GM12892 (cell line): ENCODE results near the gene SULF2.

Experiments
- DNase-seq: peaks from one replicate; pipeline ENCODE4 v3.0.0; 2011; ENCODE audit not compliant: insufficient read length
- FAIRE-seq: peaks from 2 replicates; lab custom pipeline; 2011; peaks lifted over from hg19 to GRCh38; lab: Jason Lieb, UNC
- POLR2A ChIP-seq: IDR thresholded peaks from 2 replicates; pipeline ENCODE4 v1.6.1; 2011; ENCODE audit warnings: low read depth, low read length, control low read depth
- POLR2AphosphoS5 ChIP-seq: IDR thresholded peaks from 2 replicates; pipeline ENCODE4 v1.6.1; 2011; ENCODE audit warnings: low read depth, low read length, control low read depth
- TAF1 ChIP-seq: IDR thresholded peaks from 2 replicates; pipeline ENCODE4 v1.6.1; 2011; ENCODE audit warnings: low read depth, mild to moderate bottlenecking, control low read depth, low read length, borderline replicate concordance

SULF2 gene

GRCh38 chr20:47777220-47777619, 8.1 kb downstream of the SULF2 start:
- DNase-seq (no peak), FAIRE-seq (no peak)
- TF ChIP-seq POLR2AphosphoS5 (no peak), POLR2A (no peak), TAF1 (no peak)

- DNase-seq (no peak), FAIRE-seq (no peak)
- TF ChIP-seq TAF1: no peak
- TF ChIP-seq POLR2AphosphoS5: no peak
- TF ChIP-seq POLR2A: no peak
These were observed 8.6 kb downstream of the SULF2 start for GRCh38 chr20:47776639-47777038.

- FAIRE-seq (no peak), DNase-seq (no peak)
- no peak for TF ChIP-seq TAF1
- no peak for TF ChIP-seq POLR2A
- no peak for TF ChIP-seq POLR2AphosphoS5
These were observed 9.4 kb downstream of the SULF2 start for GRCh38 chr20:47775841-47776240.

GRCh38 chr20:47775039-47775438, 10.2 kb downstream of the SULF2 start:
- no peak for FAIRE-seq
- no peak for TF ChIP-seq TAF1
- no peak for TF ChIP-seq POLR2A
- TF ChIP-seq POLR2AphosphoS5: no peak
- no peak for DNase-seq

- TF ChIP-seq POLR2A: no peak
- DNase-seq: no peak
- no peak for FAIRE-seq
These were observed 11.0 kb downstream of the SULF2 start for GRCh38 chr20:47774131-47774777.

- TF ChIP-seq POLR2A (no peak), POLR2AphosphoS5 (no peak), TAF1 (no peak)
- FAIRE-seq (no peak), DNase-seq (no peak)
These were observed 11.9 kb downstream of the SULF2 start for GRCh38 chr20:47773371-47773786.

GRCh38 chr20:47770935-47771334, 14.3 kb downstream of the SULF2 start:
- FAIRE-seq (no peak), DNase-seq (no peak)
- TF ChIP-seq POLR2AphosphoS5 (no peak), POLR2A (no peak), TAF1 (no peak)

GRCh38 chr20:47768016-47768824, 17.1 kb downstream of the SULF2 start:
- no peak for FAIRE-seq
- DNase-seq: no peak
- no peak for TF ChIP-seq POLR2A

- DNase-seq: no peak
- TF ChIP-seq POLR2A (no peak), POLR2AphosphoS5 (no peak), TAF1 (no peak)
- no peak for FAIRE-seq
These were observed 19.3 kb downstream of the SULF2 start for GRCh38 chr20:47765691-47766594.

GRCh38 chr20:47765271-47765670, 20.0 kb downstream of the SULF2 start:
- FAIRE-seq (no peak), DNase-seq (no peak)
- TF ChIP-seq POLR2A (no peak), TAF1 (no peak), POLR2AphosphoS5 (no peak)

- TF ChIP-seq POLR2A (no peak), POLR2AphosphoS5 (no peak), TAF1 (no peak)
- DNase-seq (no peak), FAIRE-seq (peak; percentile 21)
These were observed 21.0 kb downstream of the SULF2 start for GRCh38 chr20:47764154-47764733.

GRCh38 chr20:47762699-47763268, 22.5 kb downstream of the SULF2 start:
- TF ChIP-seq POLR2A (no peak), TAF1 (no peak)
- FAIRE-seq: no peak
- no peak for DNase-seq
